VCaP (cell line): ENCODE results near the gene LIMD2.
"Not testable (repeated sequence)": the region's sequence is repeated elsewhere in the genome, so short reads cannot be mapped to it uniquely, and the experiment has no call there.

Source experiments
- H3K27ac ChIP-seq: fragments of 450-650 bp; 2 replicates; pipeline ENCODE4 v1.5.1; 2017
- TF ChIP-seq, protein P1 (sequence below): fragments of 450-650 bp; conservative IDR thresholded peaks from 2 replicates; pipeline ENCODE4 v1.5.1; 2017; ENCODE audit warnings: mild to moderate bottlenecking, moderate library complexity

Gene LIMD2

DNA sequence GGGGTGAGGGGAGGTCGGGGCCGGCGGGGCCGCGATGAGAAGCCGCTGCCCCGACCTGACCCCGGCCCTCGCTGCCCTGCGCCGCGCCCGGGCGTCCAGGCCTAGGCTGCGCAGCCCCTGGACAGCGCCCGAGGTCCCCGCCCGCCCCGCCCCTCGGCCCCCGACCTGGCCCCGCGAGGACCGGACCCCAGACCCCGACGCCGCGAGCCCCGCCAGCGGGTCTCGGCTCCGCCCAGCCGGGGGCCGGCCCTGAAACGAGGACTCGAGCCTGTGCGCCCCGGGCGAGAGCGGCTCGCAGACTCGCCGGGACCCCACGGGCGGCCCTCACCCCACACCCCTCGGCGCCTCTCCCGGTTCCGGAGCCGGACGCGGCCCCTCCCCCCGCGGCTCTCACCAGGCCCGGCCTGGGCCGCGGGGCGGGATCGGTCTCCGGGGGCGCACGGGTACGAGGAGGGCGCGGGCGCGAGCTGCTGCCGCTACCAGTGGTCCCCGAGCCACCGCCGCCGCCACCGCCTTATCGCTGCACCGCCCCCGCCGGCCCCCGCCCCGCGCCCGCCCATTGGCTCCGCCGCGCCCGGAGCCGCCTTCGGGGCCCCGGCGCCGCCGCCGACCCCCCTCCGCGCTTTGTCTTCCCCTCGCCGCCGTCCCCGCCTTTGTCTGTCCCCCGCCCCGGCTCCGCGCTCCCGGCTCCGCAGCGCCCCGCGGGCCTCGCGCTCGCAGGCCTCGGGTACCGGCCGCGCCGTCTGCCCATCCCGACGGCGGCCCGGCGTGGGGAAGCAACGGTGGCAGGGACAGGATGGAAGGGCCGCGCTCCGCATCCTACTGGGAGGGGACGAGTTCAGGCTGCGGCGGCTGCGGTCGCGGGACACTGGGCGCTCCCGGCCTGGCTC lies at the start of gene LIMD2:
Gene LIMD2, minus strand, starts transcription at position 488 of the 890 bp plus-strand sequence. CDS start 827 bp downstream, outside the sequence.
- TF ChIP-seq, protein P1, sequence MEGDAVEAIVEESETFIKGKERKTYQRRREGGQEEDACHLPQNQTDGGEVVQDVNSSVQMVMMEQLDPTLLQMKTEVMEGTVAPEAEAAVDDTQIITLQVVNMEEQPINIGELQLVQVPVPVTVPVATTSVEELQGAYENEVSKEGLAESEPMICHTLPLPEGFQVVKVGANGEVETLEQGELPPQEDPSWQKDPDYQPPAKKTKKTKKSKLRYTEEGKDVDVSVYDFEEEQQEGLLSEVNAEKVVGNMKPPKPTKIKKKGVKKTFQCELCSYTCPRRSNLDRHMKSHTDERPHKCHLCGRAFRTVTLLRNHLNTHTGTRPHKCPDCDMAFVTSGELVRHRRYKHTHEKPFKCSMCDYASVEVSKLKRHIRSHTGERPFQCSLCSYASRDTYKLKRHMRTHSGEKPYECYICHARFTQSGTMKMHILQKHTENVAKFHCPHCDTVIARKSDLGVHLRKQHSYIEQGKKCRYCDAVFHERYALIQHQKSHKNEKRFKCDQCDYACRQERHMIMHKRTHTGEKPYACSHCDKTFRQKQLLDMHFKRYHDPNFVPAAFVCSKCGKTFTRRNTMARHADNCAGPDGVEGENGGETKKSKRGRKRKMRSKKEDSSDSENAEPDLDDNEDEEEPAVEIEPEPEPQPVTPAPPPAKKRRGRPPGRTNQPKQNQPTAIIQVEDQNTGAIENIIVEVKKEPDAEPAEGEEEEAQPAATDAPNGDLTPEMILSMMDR = no peak
- H3K27ac ChIP-seq = peak within 1 kb of the TSS; percentile 62; the same call in 1 of the 2 replicates

DNA sequence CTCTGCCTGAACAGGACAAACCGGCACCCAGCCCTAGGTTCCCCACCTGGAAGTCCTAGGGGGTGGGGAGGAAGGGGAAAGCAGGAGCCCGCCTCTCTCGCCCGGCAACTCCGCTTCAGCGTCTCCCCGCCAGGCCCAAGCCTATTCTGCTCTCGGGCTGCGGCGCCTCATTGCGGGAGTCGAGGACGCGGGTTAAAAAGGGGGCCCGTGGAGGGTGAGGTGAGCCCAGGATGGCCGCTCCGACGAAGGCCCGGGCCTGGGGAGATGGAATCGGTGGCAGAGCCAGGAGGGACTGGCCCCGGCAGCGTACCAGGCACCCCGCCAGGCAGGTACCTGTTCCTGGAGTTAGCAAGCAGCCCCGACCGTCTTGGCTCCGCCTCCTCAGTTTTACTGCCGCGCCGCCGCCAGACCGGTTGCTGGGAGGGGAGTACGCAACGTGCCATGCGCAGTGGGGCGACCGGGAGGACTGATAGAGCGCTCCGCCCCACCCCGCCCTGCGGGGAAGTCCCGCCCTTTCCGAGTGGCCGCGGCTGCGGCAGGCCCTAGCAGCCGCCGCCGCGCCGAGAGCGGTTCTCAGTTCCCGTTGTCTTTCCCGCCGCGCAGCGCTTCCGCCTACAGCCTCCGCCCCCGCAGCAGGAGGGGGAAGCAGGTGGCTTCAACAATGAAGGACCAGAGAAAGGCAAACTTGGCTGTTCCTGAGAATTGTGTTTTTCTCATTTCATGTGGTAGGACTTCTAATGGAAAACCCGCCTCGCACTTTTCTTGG lies 41.7 kb upstream of the LIMD2 start, which contains the start of gene STRADA:
Gene STRADA, minus strand, starts transcription at position 392 of the 766 bp plus-strand sequence. CDS start 13,430 bp downstream, outside the sequence.
- TF ChIP-seq, protein P1 = no peak
- H3K27ac ChIP-seq = peak within 1 kb of the TSS; percentile 97

DNA sequence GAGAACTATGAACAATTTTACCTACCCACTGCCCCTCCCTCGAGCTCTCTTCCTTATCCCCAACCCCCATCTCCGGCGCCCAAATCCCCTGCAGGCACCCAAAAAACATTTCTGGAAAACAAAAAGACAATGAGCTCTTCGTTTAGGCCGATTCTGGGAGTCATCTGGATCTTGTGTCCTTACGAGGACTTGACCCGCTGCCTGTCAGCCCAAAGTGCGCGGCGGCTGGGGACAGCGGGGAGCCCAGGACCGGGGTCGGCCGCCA lies 41.1 kb upstream of the LIMD2 start:
- peak overlapping the region; percentile 97 for H3K27ac ChIP-seq
- TF ChIP-seq, protein P1 = no peak

DNA sequence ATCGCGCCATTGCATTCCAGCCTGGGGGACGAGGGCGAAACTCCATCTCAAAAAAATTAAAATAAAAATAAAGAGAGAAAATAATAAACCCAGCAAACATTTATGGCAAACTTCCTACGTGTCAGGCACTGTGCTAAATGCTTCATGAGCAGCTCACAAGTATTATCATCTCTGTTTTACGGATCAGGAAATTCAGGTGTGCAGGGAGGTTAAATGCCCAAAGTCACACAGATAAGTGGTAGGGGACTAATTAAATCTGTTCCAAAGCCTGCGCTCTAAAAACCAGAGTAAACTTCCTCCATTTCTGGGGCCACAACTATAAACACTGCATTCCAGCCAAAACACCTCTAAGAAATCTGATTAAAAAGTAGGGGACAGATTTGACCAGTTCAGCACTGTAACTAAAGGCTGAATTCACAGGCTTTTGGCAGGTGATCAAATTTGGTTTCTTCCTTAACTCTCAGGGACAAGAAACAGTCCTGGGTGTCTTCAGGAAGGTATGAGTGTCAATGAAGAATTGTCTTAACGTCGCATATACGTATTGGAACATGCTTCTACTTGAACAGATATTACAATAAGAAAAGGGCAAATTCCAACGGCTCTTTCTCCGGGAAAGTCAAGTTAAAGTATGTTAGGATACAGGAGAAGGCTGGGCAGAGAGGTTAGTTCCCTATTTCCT lies 40.7 kb upstream of the LIMD2 start:
- H3K27ac ChIP-seq = peak overlapping the region; percentile 97
- TF ChIP-seq, protein P1 = no peak

DNA sequence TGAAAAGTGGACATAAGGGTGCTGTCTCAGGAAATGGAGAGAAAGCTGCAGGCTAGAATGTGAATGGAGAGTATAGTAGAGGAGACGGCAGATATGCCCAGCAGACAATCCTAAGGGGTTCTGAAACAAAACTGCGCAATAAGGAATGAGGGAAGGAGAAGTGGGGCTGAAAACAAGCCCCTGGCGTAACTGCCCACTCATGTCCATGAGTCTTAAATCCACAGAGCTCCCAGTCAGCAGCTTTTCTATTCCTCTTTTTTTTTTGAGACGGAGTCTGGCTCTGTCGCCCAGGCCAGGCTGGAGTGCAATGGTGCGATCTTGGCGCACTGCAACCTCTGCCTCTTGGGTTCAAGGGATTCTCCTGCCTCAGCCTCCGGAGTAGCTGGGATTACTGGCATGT lies 35.8 kb upstream of the LIMD2 start:
- TF ChIP-seq, protein P1 = no peak
- no peak overlapping the region for H3K27ac ChIP-seq

DNA sequence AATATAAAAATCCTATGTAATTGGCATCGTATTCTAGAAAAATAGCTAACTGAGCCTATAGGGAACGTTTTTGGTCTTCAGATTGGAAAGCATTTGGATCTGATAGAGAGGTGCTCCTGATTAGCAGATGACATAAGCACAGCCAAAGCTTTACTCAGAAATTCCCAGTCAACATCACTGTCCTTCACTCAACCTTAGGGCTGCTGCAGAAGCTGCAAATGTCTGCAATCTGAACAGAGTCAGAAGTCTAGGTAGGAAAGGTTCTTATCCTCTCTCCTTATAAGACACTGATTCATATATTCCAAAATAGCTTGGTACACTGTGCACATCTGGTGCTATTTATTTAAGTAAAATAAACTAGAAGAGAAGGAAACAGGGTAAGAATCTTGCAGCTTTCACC lies 22.5 kb upstream of the LIMD2 start:
- TF ChIP-seq, protein P1 = no peak
- H3K27ac ChIP-seq = no peak overlapping the region

DNA sequence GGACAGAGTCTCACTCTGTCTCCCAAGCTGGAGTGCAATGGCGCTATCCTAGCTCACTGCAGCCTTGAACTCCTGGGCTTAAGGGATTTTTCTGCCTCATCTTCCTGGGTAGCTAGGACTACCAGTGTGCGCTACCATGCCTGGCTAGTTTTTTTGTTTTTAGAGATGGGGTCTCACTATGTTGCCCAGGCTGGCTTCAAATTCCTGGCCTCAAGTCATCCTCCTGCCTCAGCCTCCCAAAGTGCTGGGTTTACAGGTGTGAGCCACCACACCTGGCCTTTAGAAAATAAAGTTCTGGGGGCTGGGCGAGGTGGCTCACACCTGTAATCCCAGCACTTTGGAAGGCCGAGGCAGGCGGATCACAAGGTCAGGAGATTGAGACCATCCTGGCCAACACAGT lies 20.3 kb upstream of the LIMD2 start:
- not testable (repeated sequence) for H3K27ac ChIP-seq
